Naive thymus-derived CD4-positive, alpha-beta T cell (primary cell): Measurements from ENCODE around the gene DNAJA4. TPM values are rescaled to one million over a fixed set of nuclear protein-coding genes. Genes with fewer than 3 reads are reported as not detected.

Source experiments
- ATAC-seq: fragments of 150-1000 bp; cut with Tn5 transposase; 2 replicates; pipeline ENCODE4 v1.10.0; 2021; ENCODE audit warnings: mild to moderate bottlenecking, moderate library complexity
- CTCF ChIA-PET: fragments of 350-600 bp; sonication (Branson Sonifier 250); formaldehyde crosslinking; loops from one replicate; lab custom pipeline; 2021; ENCODE audit warnings: antibody characterized with exemption; lab: Charles Lee
- POLR2A ChIA-PET: fragments of 350-600 bp; sonication (Branson Sonifier 250); formaldehyde crosslinking; loops from one replicate; lab custom pipeline; 2021; ENCODE audit warnings: antibody characterized with exemption, inconsistent platforms; lab: Charles Lee
- DNase-seq, 9 donors: peaks; one replicate each; pipeline versions ENCODE4 v3.0.0 to v3.0.0-alpha.2; 2020 to 2022; ENCODE audit warnings: mixed read lengths in 1 of 9
- H3K27ac ChIP-seq: one replicate; pipeline ENCODE4 v1.7.0; 2013; ENCODE audit warnings: mild to moderate bottlenecking, low read depth, low read length, moderate library complexity
- H3K27me3 ChIP-seq, 2 donors: one replicate each; pipeline ENCODE4 v1.7.0; 2013; ENCODE audit warnings: low read length in 2 of 2, mild to moderate bottlenecking in 2 of 2, moderate library complexity in 2 of 2; ENCODE audit not compliant: control insufficient read depth in 2 of 2, insufficient read depth in 2 of 2
- H3K36me3 ChIP-seq, 3 experiments: 1 replicate in 2 of 3; 2 replicates in 1 of 3; pipeline ENCODE4 v1.7.0; 2013; ENCODE audit warnings: low read length in 3 of 3, mild to moderate bottlenecking in 3 of 3, moderate library complexity in 1 of 3; ENCODE audit not compliant: insufficient read depth in 3 of 3, control insufficient read depth in 2 of 3
- H3K4me1 ChIP-seq, 2 donors: one replicate each; pipeline ENCODE4 v1.7.0; 2013; ENCODE audit warnings: low read length in 2 of 2, mild to moderate bottlenecking in 2 of 2, moderate library complexity in 1 of 2; ENCODE audit not compliant: control insufficient read depth in 2 of 2, insufficient read depth in 2 of 2
- H3K4me3 ChIP-seq: 2 replicates; pipeline ENCODE4 v1.7.0; 2013; ENCODE audit warnings: mild to moderate bottlenecking, low read length
- H3K9me3 ChIP-seq, 3 experiments: 1 replicate in 2 of 3; 2 replicates in 1 of 3; pipeline ENCODE4 v1.7.0; 2013; ENCODE audit warnings: low read length in 3 of 3; ENCODE audit not compliant: control insufficient read depth in 2 of 3
- H3K27ac Mint-ChIP-seq, 9 donors: one replicate each; pipeline ENCODE4 v1.8.0; 2020 to 2022; ENCODE audit warnings: mixed read lengths in 9 of 9, mild to moderate bottlenecking in 8 of 9, moderate library complexity in 5 of 9, inconsistent platforms in 2 of 9
- H3K27me3 Mint-ChIP-seq, 5 donors: one replicate each; pipeline ENCODE4 v1.8.0; 2021 to 2022; ENCODE audit warnings: mixed read lengths in 5 of 5, mild to moderate bottlenecking in 1 of 5
- H3K36me3 Mint-ChIP-seq, 5 donors: one replicate each; pipeline ENCODE4 v1.8.0; 2020 to 2022; ENCODE audit warnings: mixed read lengths in 5 of 5, mild to moderate bottlenecking in 3 of 5, inconsistent platforms in 1 of 5
- H3K4me1 Mint-ChIP-seq, 7 donors: one replicate each; pipeline ENCODE4 v1.8.0; 2020 to 2022; ENCODE audit warnings: mixed read lengths in 7 of 7, mild to moderate bottlenecking in 3 of 7, inconsistent platforms in 1 of 7
- H3K4me3 Mint-ChIP-seq, 10 donors: one replicate each; pipeline ENCODE4 v1.8.0; 2020 to 2022; ENCODE audit warnings: mild to moderate bottlenecking in 10 of 10, mixed read lengths in 10 of 10, moderate library complexity in 6 of 10, inconsistent platforms in 2 of 10
- H3K9me3 Mint-ChIP-seq, 11 donors: one replicate each; pipeline ENCODE4 v1.8.0; 2020 to 2022; ENCODE audit warnings: mixed read lengths in 11 of 11, mild to moderate bottlenecking in 4 of 11, inconsistent platforms in 1 of 11, moderate library complexity in 1 of 11
- intact Hi-C, 2 donors: fragments of 100-400 bp; cut with micrococcal nuclease; formaldehyde crosslinking; loops; one replicate each; pipeline ENCODE4 v1.15.1; 2023
- polyA plus RNA-seq, 2 donors: library from polyadenylated mRNA; unstranded; fragments of 300-500 nt; fragmentation: Illumina TruSeq; gene quantifications; one replicate each; pipeline ENCODE4 v1.2.3, GENCODE V29; 2021
- total RNA-seq, 6 experiments: library from RNA in 5 of 6; stranded (reverse) in 5 of 6; gene quantifications; 1 replicate in 5 of 6; 2 replicates in 1 of 6; pipeline ENCODE4 v1.2.3 and lab custom pipeline; 2021 to 2026

DNAJA4 gene
- total and polyA plus RNA-seq, 7 experiments from 2014 or later, result 9.9 to 44.7 (median 35.0) TPM

- H3K4me3 Mint-ChIP-seq, result no peak overlapping the region
- intact Hi-C loops, result no loop called here
- Histone ChIP-seq H3K27ac (no peak overlapping the region), H3K36me3 (no peaks in the 10 kb centered on the region), H3K9me3 (no peaks in the 10 kb centered on the region), H3K4me1 (no peaks in the 10 kb centered on the region), H3K27me3 (no peaks in the 10 kb centered on the region), H3K4me3 (no peak overlapping the region)
- CTCF ChIA-PET, result interaction anchor here (0.5 to 0.8 kb wide), 3 partner anchors 200 to 244 kb away, joined by 3 to 4 read pairs (median 3); no protein-coding TSS in a partner anchor
- peaks cover 0 to 13% (median 0%) of the 10 kb centered on the region in 7 donors for H3K4me1 Mint-ChIP-seq
- DNase-seq, result no peak
- H3K27ac Mint-ChIP-seq, result no peak overlapping the region
- no peak for ATAC-seq
- no peaks in the 10 kb centered on the region for H3K36me3 Mint-ChIP-seq
- H3K9me3 Mint-ChIP-seq, result peaks cover 0 to 2% (median 0%) of the 10 kb centered on the region in 11 donors
- POLR2A ChIA-PET, result no interaction called here
- H3K27me3 Mint-ChIP-seq, result peaks cover 0 to 16% (median 12%) of the 10 kb centered on the region in 5 donors
Measured at GRCh38 chr15:78236491-78236890, 27.9 kb upstream of the DNAJA4 start.

DNA sequence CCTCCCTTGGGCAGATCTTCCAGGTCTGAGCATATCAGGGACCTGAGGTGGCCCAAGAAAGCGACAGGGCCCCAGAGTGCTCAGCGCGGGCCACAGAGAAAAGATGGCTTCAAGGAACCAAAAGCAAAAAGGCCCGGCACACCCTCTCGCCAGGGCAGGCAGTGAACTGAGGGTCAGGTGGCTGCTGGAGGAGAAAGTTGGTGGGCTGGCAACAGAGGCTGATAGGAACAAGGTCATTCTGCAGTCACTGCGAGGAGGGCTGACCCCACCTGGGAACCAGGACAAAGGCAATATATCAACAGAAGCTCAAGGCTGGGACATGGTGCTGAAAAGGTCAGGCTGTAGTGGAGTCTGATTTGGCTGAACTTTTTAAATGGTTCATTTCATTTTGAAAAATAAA lies 27.2 kb upstream of the DNAJA4 start:
- Mint-ChIP-seq H3K27ac (no peak overlapping the region), H3K9me3 (peaks cover 0 to 2% (median 0%) of the 10 kb centered on the region in 11 donors), H3K4me3 (no peak overlapping the region), H3K4me1 (peaks cover 0 to 13% (median 0%) of the 10 kb centered on the region in 7 donors), H3K36me3 (no peaks in the 10 kb centered on the region), H3K27me3 (peaks cover 0 to 16% (median 12%) of the 10 kb centered on the region in 5 donors)
- no peak for DNase-seq
- Histone ChIP-seq H3K27me3 (no peaks in the 10 kb centered on the region), H3K4me3 (no peak overlapping the region), H3K4me1 (no peaks in the 10 kb centered on the region), H3K9me3 (no peaks in the 10 kb centered on the region), H3K27ac (no peak overlapping the region), H3K36me3 (no peaks in the 10 kb centered on the region)
- intact Hi-C loops, result no loop called here
- POLR2A ChIA-PET, result no interaction called here
- ATAC-seq, result no peak
- CTCF ChIA-PET, result no interaction called here

GRCh38 chr15:78239811-78240210 lies 24.6 kb upstream of the DNAJA4 start:
- peaks cover 0 to 4% (median 0%) of the 10 kb centered on the region in 7 donors for H3K4me1 Mint-ChIP-seq
- H3K36me3 Mint-ChIP-seq, result no peaks in the 10 kb centered on the region
- DNase-seq (no peak), ATAC-seq (no peak)
- H3K27ac Mint-ChIP-seq, result peak overlapping the region in 1 of 9 donors; percentile 49
- intact Hi-C loops, result loop anchor here in 1 of 2 donors (2.0 to 5.0 kb wide), 3 partner anchors 108 to 329 kb away; partner anchors contain the start of gene CIB2
- POLR2A ChIA-PET, result interaction anchor here (1.1 kb wide), 1 partner anchor 123 kb away, joined by 7 read pairs; no protein-coding TSS in a partner anchor
- no peak overlapping the region for H3K27ac ChIP-seq
- peaks cover 0 to 6% (median 4%) of the 10 kb centered on the region in 5 donors for H3K27me3 Mint-ChIP-seq
- H3K36me3 ChIP-seq, result no peaks in the 10 kb centered on the region
- no peaks in the 10 kb centered on the region for H3K27me3 ChIP-seq
- no peaks in the 10 kb centered on the region for H3K4me1 ChIP-seq
- no peaks in the 10 kb centered on the region for H3K9me3 ChIP-seq
- no peak overlapping the region for H3K4me3 ChIP-seq
- peaks cover 0 to 1% (median 0%) of the 10 kb centered on the region in 11 donors for H3K9me3 Mint-ChIP-seq
- H3K4me3 Mint-ChIP-seq, result no peak overlapping the region
- CTCF ChIA-PET, result interaction anchor here (0.6 to 5.2 kb wide), 13 partner anchors 15 to 332 kb away, joined by 3 to 51 read pairs (median 4); no protein-coding TSS in a partner anchor

GRCh38 chr15:78241017-78241416 lies 23.3 kb upstream of the DNAJA4 start:
- Mint-ChIP-seq H3K27me3 (peaks cover 0 to 4% (median 0%) of the 10 kb centered on the region in 5 donors), H3K4me1 (peaks cover 0 to 4% (median 0%) of the 10 kb centered on the region in 7 donors), H3K27ac (no peak overlapping the region), H3K9me3 (peaks cover 0 to 1% (median 0%) of the 10 kb centered on the region in 11 donors), H3K4me3 (no peak overlapping the region), H3K36me3 (no peaks in the 10 kb centered on the region)
- ChIA-PET CTCF (interaction anchor here (0.6 to 5.2 kb wide), 24 partner anchors 10 to 333 kb away, joined by 3 to 51 read pairs (median 4); partner anchors contain the start of gene CIB2), POLR2A (interaction anchor here (0.7 kb wide), 1 partner anchor 230 kb away, joined by 3 read pairs; no protein-coding TSS in a partner anchor)
- Histone ChIP-seq H3K4me1 (no peaks in the 10 kb centered on the region), H3K27ac (no peak overlapping the region), H3K4me3 (no peak overlapping the region), H3K36me3 (no peaks in the 10 kb centered on the region), H3K9me3 (no peaks in the 10 kb centered on the region), H3K27me3 (no peaks in the 10 kb centered on the region)
- ATAC-seq, result peak; percentile 94
- intact Hi-C loops, result loop anchor here (1.0 to 5.0 kb wide), 11 partner anchors 46 to 331 kb away; partner anchors contain the start of gene CIB2 (in 2 of the 2)
- DNase-seq, result peak; percentile 55 to 82 (median 69)

- no peaks in the 10 kb centered on the region for H3K27me3 ChIP-seq
- H3K4me3 Mint-ChIP-seq, result no peak overlapping the region
- intact Hi-C loops, result loop anchor here in 1 of 2 donors (5.0 kb wide), 1 partner anchor 110 kb away; the partner anchor contains the start of gene CIB2
- peaks cover 0 to 4% (median 0%) of the 10 kb centered on the region in 5 donors for H3K27me3 Mint-ChIP-seq
- no peak overlapping the region for H3K4me3 ChIP-seq
- ATAC-seq (no peak), DNase-seq (no peak)
- H3K9me3 ChIP-seq, result no peaks in the 10 kb centered on the region
- H3K27ac ChIP-seq, result no peak overlapping the region
- CTCF ChIA-PET, result interaction anchor here (0.9 to 5.2 kb wide), 7 partner anchors 16 to 332 kb away, joined by 3 to 51 read pairs (median 4); no protein-coding TSS in a partner anchor
- H3K36me3 Mint-ChIP-seq, result no peaks in the 10 kb centered on the region
- no peaks in the 10 kb centered on the region for H3K4me1 ChIP-seq
- H3K27ac Mint-ChIP-seq, result no peak overlapping the region
- POLR2A ChIA-PET, result no interaction called here
- peaks cover 0 to 1% (median 0%) of the 10 kb centered on the region in 11 donors for H3K9me3 Mint-ChIP-seq
- peaks cover 0 to 4% (median 0%) of the 10 kb centered on the region in 7 donors for H3K4me1 Mint-ChIP-seq
- no peaks in the 10 kb centered on the region for H3K36me3 ChIP-seq
Measured at GRCh38 chr15:78242128-78242527, 22.2 kb upstream of the DNAJA4 start.

- Mint-ChIP-seq H3K9me3 (peaks cover 0 to 1% (median 0%) of the 10 kb centered on the region in 11 donors), H3K4me1 (peaks cover 0 to 4% (median 0%) of the 10 kb centered on the region in 7 donors), H3K27ac (no peak overlapping the region), H3K27me3 (peaks cover 0 to 6% (median 0%) of the 10 kb centered on the region in 5 donors), H3K36me3 (no peaks in the 10 kb centered on the region), H3K4me3 (no peak overlapping the region)
- no peaks in the 10 kb centered on the region for H3K36me3 ChIP-seq
- intact Hi-C loops, result loop anchor here in 1 of 2 donors (5.0 kb wide), 1 partner anchor 111 kb away; the partner anchor contains the start of gene CIB2
- no peak overlapping the region for H3K27ac ChIP-seq
- ChIA-PET CTCF (interaction anchor here (0.8 to 5.2 kb wide), 4 partner anchors 48 to 333 kb away, joined by 4 to 51 read pairs (median 16); no protein-coding TSS in a partner anchor), POLR2A (no interaction called here)
- no peak for DNase-seq
- no peak overlapping the region for H3K4me3 ChIP-seq
- no peaks in the 10 kb centered on the region for H3K9me3 ChIP-seq
- no peaks in the 10 kb centered on the region for H3K4me1 ChIP-seq
- H3K27me3 ChIP-seq, result no peaks in the 10 kb centered on the region
- ATAC-seq, result no peak
Measured at GRCh38 chr15:78243058-78243457, 21.3 kb upstream of the DNAJA4 start.
